Stomach (tissue), 9 donors: Measurements from ENCODE around the gene DNAJB4. TPM values are rescaled to one million over a fixed set of nuclear protein-coding genes. Genes with fewer than 3 reads are reported as not detected.
"Not testable (repeated sequence)": the region's sequence is repeated elsewhere in the genome, so short reads cannot be mapped to it uniquely, and the experiment has no call there.

Experiments used
- DNase-seq, 2 donors: peaks; one replicate each; pipeline versions ENCODE4 v3.0.0 to v3.0.0-alpha.2; 2013 to 2019
- H3K27ac ChIP-seq, 5 donors: fragments of 200-600 bp in 4 of 5; sonication (generic) in 4 of 5; one replicate each; pipeline ENCODE4 v1.5.1; 2013 to 2019; ENCODE audit warnings: mild to moderate bottlenecking in 1 of 5, moderate library complexity in 1 of 5
- H3K27me3 ChIP-seq, 3 donors: fragments of 200-600 bp; sonication (generic); one replicate each; pipeline ENCODE4 v1.5.1; 2017 to 2019; ENCODE audit warnings: mixed run types in 1 of 3
- H3K36me3 ChIP-seq, 4 donors: fragments of 200-600 bp; sonication (generic); 1 replicate in 3 of 4; 2 replicates in 1 of 4; pipeline ENCODE4 v1.5.1; 2016 to 2019
- H3K4me1 ChIP-seq, 4 donors: fragments of 200-600 bp; sonication (generic); one replicate each; pipeline ENCODE4 v1.5.1; 2016 to 2019
- H3K4me3 ChIP-seq, 4 donors: fragments of 200-600 bp; sonication (generic) in 3 of 4; one replicate each; pipeline ENCODE4 v1.5.1; 2016 to 2019; ENCODE audit warnings: mild to moderate bottlenecking in 1 of 4
- H3K9me3 ChIP-seq, 4 donors: fragments of 200-600 bp; sonication (generic); one replicate each; pipeline ENCODE4 v1.5.1; 2016 to 2019
- CTCF ChIP-seq, 7 experiments: fragments of 450-650 bp in 4 of 7; fragments of 200-600 bp in 3 of 7; sonication (generic) in 3 of 7; IDR thresholded peaks; one replicate each; pipeline ENCODE4 v1.5.1; 2016 to 2019; ENCODE audit warnings: antibody characterized with exemption in 7 of 7, control low read depth in 2 of 7, mild to moderate bottlenecking in 1 of 7
- EP300 ChIP-seq: sonication (generic); formaldehyde crosslinking; IDR thresholded peaks from one replicate; pipeline ENCODE4 v1.6.1; 2017; ENCODE audit warnings: antibody characterized with exemption
- POLR2A ChIP-seq, 4 donors: fragments of 450-650 bp; IDR thresholded peaks; one replicate each; pipeline ENCODE4 v1.6.1; 2016; ENCODE audit warnings: antibody characterized with exemption in 4 of 4, control low read depth in 2 of 4, mild to moderate bottlenecking in 1 of 4, moderate library complexity in 1 of 4
- POLR2AphosphoS5 ChIP-seq, 3 donors: sonication (generic); formaldehyde crosslinking; IDR thresholded peaks; one replicate each; pipeline ENCODE4 v1.6.1; 2016; ENCODE audit warnings: antibody characterized with exemption in 3 of 3
- WGBS, 5 donors: extraction: QIAGEN DNeasy Blood & Tissue Kit in 3 of 5; methylation state at CpG; one replicate each; pipeline versions ENCODE4 v1.1.5 to v1.1.7; 2013 to 2018; 5-methylcytosine and 5-hydroxymethylcytosine counted together
- intact Hi-C: fragments of 100-400 bp; cut with DNase I; formaldehyde crosslinking; loops from one replicate; pipeline ENCODE4 v1.15.1; 2023; ENCODE audit warnings: low total_unique reads
- polyA plus RNA-seq, 3 donors: library from polyadenylated mRNA; stranded (reverse); fragments of 200-250 nt; gene quantifications; one replicate each; pipeline ENCODE4 v1.2.3, GENCODE V29; 2013
- total RNA-seq, 5 donors: library from RNA; depleted of rRNA; stranded (reverse); fragments of >200 nt; gene quantifications; one replicate each; pipeline versions ENCODE4 v1.1.0 to v1.2.3, GENCODE V29; 2014 to 2016
- donor health status: healthy with polysubstance abuse.
- donor health status: Bipolar disorder and iron deficiency.
- donor health status: healthy.

The DNAJB4 gene
- total and polyA plus RNA-seq, 8 donors, result 7.2 to 65.7 (median 14.3) TPM

GRCh38 chr1:77996734-77997133 is 8.0 kb upstream of the DNAJB4 start:
- TF ChIP-seq POLR2AphosphoS5 (IDR thresholded peaks at IDR 0.05), result no peak
- TF ChIP-seq CTCF (IDR thresholded peaks at IDR 0.05), result no peak
- no peak for TF ChIP-seq POLR2A (IDR thresholded peaks at IDR 0.05)
- TF ChIP-seq EP300, result no peak
- Histone ChIP-seq H3K27ac (no peak overlapping the region), H3K4me3 (no peak overlapping the region), H3K4me1 (no peaks in the 10 kb centered on the region), H3K9me3 (no peaks in the 10 kb centered on the region), H3K36me3 (peaks cover 0 to 20% (median 11%) of the 10 kb centered on the region in 4 donors), H3K27me3 (no peaks in the 10 kb centered on the region)
- intact Hi-C loops, result no loop called here
- no peak for DNase-seq
- 87 to 97% (median 96%) methylated on average over 5 of the region's 5 CpGs for WGBS, 5 donors

- H3K9me3 ChIP-seq, intact Hi-C loops, H3K4me3 ChIP-seq, H3K36me3 ChIP-seq, H3K27ac ChIP-seq, DNase-seq, H3K27me3 ChIP-seq: not testable (repeated sequence)
- 88 to 94% (median 92%) methylated on average over 11 of the region's 11 CpGs for WGBS, 5 donors
- H3K4me1 ChIP-seq, result peaks cover 5 to 13% (median 10%) of the 10 kb centered on the region in 4 donors
Measured at GRCh38 chr1:78000536-78000935, 4.2 kb upstream of the DNAJB4 start.

- Histone ChIP-seq H3K4me3 (peak overlapping the region in 1 of 4 donors; percentile 2), H3K27ac (peak overlapping the region in 4 of 5 donors; percentile 84 to 93 (median 90)), H3K36me3 (no peaks in the 10 kb centered on the region), H3K27me3 (no peaks in the 10 kb centered on the region), H3K4me1 (peaks cover 5 to 36% (median 20%) of the 10 kb centered on the region in 4 donors), H3K9me3 (no peaks in the 10 kb centered on the region)
- intact Hi-C loops, result no loop called here
- WGBS, 5 donors, result 13 to 31% (median 23%) methylated on average over 3 of the region's 3 CpGs
- no peak for TF ChIP-seq POLR2A (IDR thresholded peaks at IDR 0.05)
- no peak for TF ChIP-seq POLR2AphosphoS5 (IDR thresholded peaks at IDR 0.05)
- no peak for TF ChIP-seq EP300
- TF ChIP-seq CTCF (IDR thresholded peaks at IDR 0.05), result no peak
- no peak for DNase-seq
Measured at GRCh38 chr1:78003070-78003746, 1.5 kb upstream of the DNAJB4 start.

GRCh38 chr1:78003882-78004718 is 639 bp upstream of the DNAJB4 start:
- H3K27me3 ChIP-seq, result no peaks in the 10 kb centered on the region
- H3K9me3 ChIP-seq, result no peaks in the 10 kb centered on the region
- H3K4me3 ChIP-seq, result peak overlapping the region; percentile 53 to 55 (median 54)
- intact Hi-C loops, result no loop called here
- peak overlapping the region; percentile 54 to 93 (median 88) for H3K27ac ChIP-seq
- peak; percentile 29 to 83 for DNase-seq
- no peaks in the 10 kb centered on the region for H3K36me3 ChIP-seq
- TF ChIP-seq CTCF (IDR thresholded peaks at IDR 0.05) (no peak), POLR2AphosphoS5 (IDR thresholded peaks at IDR 0.05) (peak in 1 of 3 donors; percentile 47)
- 4 to 7% (median 6%) methylated on average over 8 of the region's 8 CpGs for WGBS, 5 donors
- peaks cover 5 to 40% (median 23%) of the 10 kb centered on the region in 4 donors for H3K4me1 ChIP-seq

- Histone ChIP-seq H3K27me3 (no peaks in the 10 kb centered on the region), H3K4me3 (peak overlapping the region; percentile 53 to 55 (median 54)), H3K36me3 (no peaks in the 10 kb centered on the region), H3K4me1 (peaks cover 5 to 53% (median 29%) of the 10 kb centered on the region in 4 donors), H3K27ac (peak overlapping the region in 4 of 5 donors; percentile 84 to 93 (median 90)), H3K9me3 (no peaks in the 10 kb centered on the region)
- WGBS, 5 donors, result 0 to 3% (median 2%) methylated on average over 1 of the region's 1 CpG
- TF ChIP-seq POLR2AphosphoS5 (IDR thresholded peaks at IDR 0.05) (no peak), EP300 (no peak), CTCF (IDR thresholded peaks at IDR 0.05) (no peak), POLR2A (IDR thresholded peaks at IDR 0.05) (no peak)
- no peak for DNase-seq
- intact Hi-C loops, result no loop called here
Measured at GRCh38 chr1:78005448-78005722, 646 bp downstream of the DNAJB4 start.
